Progenitor cell of endocrine pancreas (in vitro differentiated cells): Measurements from ENCODE around the gene OR6B1. TPM values are rescaled to one million over a fixed set of nuclear protein-coding genes. Genes with fewer than 3 reads are reported as not detected.
"Not testable (repeated sequence)": the region's sequence is repeated elsewhere in the genome, so short reads cannot be mapped to it uniquely, and the experiment has no call there.

Experiments used
- DNase-seq: peaks from one replicate; pipeline ENCODE4 v3.0.0; 2021; ENCODE audit warnings: low spot score; ENCODE audit not compliant: unreplicated experiment
- H3K27ac Mint-ChIP-seq: 2 replicates; pipeline ENCODE4 v1.8.0; 2021; ENCODE audit warnings: mild to moderate bottlenecking, moderate library complexity, mixed read lengths
- H3K27me3 Mint-ChIP-seq: 2 replicates; pipeline ENCODE4 v1.8.0; 2021; ENCODE audit warnings: mixed read lengths
- H3K36me3 Mint-ChIP-seq: 2 replicates; pipeline ENCODE4 v1.8.0; 2022; ENCODE audit warnings: mixed read lengths; ENCODE audit not compliant: insufficient read depth
- H3K4me1 Mint-ChIP-seq: 2 replicates; pipeline ENCODE4 v1.8.0; 2021; ENCODE audit warnings: low read depth, mixed read lengths
- H3K4me3 Mint-ChIP-seq: 2 replicates; pipeline ENCODE4 v1.8.0; 2021; ENCODE audit warnings: low read depth, mild to moderate bottlenecking, moderate library complexity, mixed read lengths
- H3K9me3 Mint-ChIP-seq: 2 replicates; pipeline ENCODE4 v1.8.0; 2021; ENCODE audit warnings: low read depth, mixed read lengths
- total RNA-seq: library from RNA; stranded (reverse); gene quantifications from 2 replicates; pipeline ENCODE4 v1.2.1, GENCODE V29; 2021
- TF ChIP-seq, protein P1 (sequence below): fragments of 200-600 bp; sonication (generic); IDR thresholded peaks from one replicate; pipeline ENCODE4 v1.5.0; 2021; ENCODE audit warnings: antibody characterized with exemption, mild to moderate bottlenecking; ENCODE audit not compliant: unreplicated experiment

OR6B1 gene
- total RNA-seq, 1 donor from 2014 or later, result not detected

DNA sequence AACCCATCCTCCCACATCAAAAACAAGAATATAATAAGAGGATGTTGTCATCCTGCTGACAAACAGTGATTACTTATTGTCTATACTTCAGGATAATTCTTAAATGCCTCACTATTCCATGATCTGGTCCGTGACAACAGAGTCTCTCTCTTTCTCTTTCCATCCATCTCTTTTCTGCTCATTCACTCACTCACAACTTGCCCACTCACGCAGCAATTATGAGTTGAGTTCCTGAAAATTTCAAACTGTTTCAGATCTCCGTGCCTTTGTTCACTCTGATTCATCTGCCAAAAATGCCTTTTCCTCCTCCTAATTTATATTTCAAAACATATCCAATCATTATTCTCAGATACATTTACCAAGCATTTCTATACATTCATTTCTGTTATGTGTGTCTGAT is 1.4 kb downstream of the OR6B1 start:
- TF ChIP-seq, protein P1, sequence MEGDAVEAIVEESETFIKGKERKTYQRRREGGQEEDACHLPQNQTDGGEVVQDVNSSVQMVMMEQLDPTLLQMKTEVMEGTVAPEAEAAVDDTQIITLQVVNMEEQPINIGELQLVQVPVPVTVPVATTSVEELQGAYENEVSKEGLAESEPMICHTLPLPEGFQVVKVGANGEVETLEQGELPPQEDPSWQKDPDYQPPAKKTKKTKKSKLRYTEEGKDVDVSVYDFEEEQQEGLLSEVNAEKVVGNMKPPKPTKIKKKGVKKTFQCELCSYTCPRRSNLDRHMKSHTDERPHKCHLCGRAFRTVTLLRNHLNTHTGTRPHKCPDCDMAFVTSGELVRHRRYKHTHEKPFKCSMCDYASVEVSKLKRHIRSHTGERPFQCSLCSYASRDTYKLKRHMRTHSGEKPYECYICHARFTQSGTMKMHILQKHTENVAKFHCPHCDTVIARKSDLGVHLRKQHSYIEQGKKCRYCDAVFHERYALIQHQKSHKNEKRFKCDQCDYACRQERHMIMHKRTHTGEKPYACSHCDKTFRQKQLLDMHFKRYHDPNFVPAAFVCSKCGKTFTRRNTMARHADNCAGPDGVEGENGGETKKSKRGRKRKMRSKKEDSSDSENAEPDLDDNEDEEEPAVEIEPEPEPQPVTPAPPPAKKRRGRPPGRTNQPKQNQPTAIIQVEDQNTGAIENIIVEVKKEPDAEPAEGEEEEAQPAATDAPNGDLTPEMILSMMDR, result no peak
- peaks cover 4% of the 10 kb centered on the region for H3K27me3 Mint-ChIP-seq
- peaks cover 8% of the 10 kb centered on the region for H3K4me1 Mint-ChIP-seq

DNA sequence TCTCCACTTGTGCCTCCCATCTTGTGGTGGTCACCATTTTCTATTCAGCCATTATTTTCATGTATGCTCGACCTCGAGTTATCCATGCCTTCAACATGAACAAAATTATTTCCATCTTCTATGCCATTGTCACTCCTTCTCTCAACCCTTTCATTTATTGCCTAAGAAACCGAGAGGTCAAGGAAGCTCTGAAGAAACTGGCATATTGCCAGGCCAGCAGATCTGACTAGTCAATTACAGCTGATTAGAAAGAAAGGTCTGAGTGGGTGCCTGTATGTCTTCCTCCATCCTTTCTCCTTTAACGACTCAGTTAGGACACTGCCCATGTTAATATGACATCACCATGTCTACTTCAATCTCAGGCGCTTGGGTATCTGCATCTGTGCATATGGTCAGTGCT is 4.6 kb downstream of the OR6B1 start:
- peaks cover 14% of the 10 kb centered on the region for H3K9me3 Mint-ChIP-seq
- TF ChIP-seq, protein P1, result no peak
- H3K27me3 Mint-ChIP-seq, result peaks cover 4% of the 10 kb centered on the region
- H3K27ac Mint-ChIP-seq, result no peak overlapping the region
- peaks cover 3% of the 10 kb centered on the region for H3K4me1 Mint-ChIP-seq
- DNase-seq, result no peak
- H3K4me3 Mint-ChIP-seq, result no peak overlapping the region
- H3K36me3 Mint-ChIP-seq, result no peaks in the 10 kb centered on the region

More for the DNA sequence above, 1.4 kb downstream of the OR6B1 start:
- Mint-ChIP-seq H3K4me3 (no peak overlapping the region), H3K9me3 (peaks cover under 1% of the 10 kb centered on the region), H3K36me3 (no peaks in the 10 kb centered on the region), H3K27ac (no peak overlapping the region)
- no peak for DNase-seq

DNA sequence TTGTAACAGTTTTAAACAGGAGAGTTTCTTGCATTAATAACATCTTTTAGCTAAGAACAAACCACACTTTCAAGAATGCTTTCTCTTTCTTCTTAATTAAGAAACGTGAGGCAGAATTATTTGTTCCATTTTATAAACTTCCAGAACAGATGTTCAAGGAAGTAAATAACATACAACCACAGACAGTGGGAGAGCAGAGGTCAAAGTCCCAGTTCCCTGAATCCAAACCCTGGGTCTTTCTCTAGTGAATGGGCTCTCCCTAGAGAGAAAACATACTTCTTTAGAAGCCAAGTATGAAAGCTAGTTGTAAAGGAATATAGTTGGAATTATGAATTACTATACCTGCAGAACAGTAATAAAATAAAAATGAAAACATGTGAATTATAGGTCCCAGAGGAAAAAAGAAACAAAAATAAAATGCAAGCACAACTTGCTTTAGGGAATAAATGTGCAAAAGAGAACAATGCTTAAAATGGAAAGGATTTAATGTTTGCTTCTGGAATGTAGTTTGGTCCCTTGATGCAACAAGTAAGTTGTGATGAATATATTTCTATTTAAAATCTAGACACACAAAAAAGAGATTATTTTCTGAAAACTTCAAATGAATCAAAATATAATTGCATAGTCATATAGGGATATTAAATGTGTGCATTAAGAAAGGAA is 6.0 kb downstream of the OR6B1 start:
- no peak overlapping the region for H3K27ac Mint-ChIP-seq
- TF ChIP-seq, protein P1, result no peak
- H3K36me3 Mint-ChIP-seq, result no peaks in the 10 kb centered on the region
- H3K4me1 Mint-ChIP-seq, result peaks cover 3% of the 10 kb centered on the region
- H3K27me3 Mint-ChIP-seq, result peaks cover 4% of the 10 kb centered on the region
- DNase-seq, result no peak
- H3K9me3 Mint-ChIP-seq, result peaks cover 21% of the 10 kb centered on the region
- no peak overlapping the region for H3K4me3 Mint-ChIP-seq

DNA sequence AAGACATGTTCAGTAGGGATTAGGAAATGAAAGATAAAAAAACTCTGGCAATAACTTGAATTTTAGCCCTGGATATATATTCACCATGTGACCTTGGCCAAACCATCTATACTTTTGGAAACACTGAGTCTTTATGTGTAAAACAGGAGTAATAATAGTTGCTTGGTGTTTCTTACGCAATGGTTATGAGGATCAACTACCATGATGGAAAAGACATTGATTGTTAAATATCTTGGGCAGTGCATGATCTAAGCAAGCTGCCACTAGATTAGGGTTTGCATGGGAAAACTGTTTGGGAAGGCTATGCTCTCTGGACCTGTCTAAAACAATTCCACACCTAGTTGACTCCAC is 6.5 kb downstream of the OR6B1 start:
- Mint-ChIP-seq H3K4me1 (peaks cover 3% of the 10 kb centered on the region), H3K27me3 (peaks cover 4% of the 10 kb centered on the region), H3K36me3 (no peaks in the 10 kb centered on the region), H3K27ac (no peak overlapping the region), H3K9me3 (peaks cover 26% of the 10 kb centered on the region), H3K4me3 (no peak overlapping the region)
- no peak for DNase-seq
- TF ChIP-seq, protein P1, result no peak

DNA sequence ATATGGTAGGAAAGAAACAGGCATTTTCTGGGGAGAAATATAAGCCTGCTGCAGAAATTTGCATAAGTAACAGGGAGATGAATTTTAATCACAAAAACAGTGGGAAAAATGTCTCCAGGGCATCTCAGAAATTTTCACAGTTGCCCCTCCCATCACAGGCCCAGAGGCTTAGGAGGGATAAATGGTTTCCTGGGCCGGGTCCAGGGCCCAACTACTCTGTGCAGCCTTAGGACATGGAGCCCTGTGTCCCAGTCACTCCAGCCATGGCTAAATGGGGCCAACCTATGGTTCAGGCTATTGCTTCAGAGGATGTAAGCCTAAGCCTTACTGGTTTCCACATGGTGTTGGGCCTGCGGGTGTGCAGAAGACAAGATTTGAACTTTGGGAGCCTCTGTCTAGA is 9.2 kb downstream of the OR6B1 start:
- Mint-ChIP-seq H3K27ac (no peak overlapping the region), H3K4me1 (peaks cover 3% of the 10 kb centered on the region), H3K4me3 (no peak overlapping the region), H3K9me3 (peaks cover 26% of the 10 kb centered on the region), H3K27me3 (no peaks in the 10 kb centered on the region), H3K36me3 (no peaks in the 10 kb centered on the region)
- TF ChIP-seq, protein P1, result no peak
- no peak for DNase-seq

DNA sequence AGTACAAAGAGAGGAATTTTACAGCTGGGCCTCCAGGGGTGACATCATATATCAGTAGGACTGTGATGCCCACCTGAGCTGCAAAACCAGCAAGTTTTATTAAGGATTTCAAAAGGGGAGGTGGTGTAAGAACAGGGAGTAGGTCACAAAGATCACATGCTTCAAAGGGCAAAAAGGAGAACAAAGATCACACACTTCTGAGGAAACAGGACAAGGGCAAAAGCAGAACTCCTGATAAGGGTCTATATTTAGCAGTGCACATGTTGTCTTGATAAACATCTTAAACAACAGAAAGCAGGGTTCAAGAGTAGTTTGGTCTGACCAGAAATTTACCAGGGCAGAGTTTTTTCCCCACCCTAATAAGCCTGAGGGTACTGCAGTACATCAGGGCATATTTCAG is 9.9 kb downstream of the OR6B1 start:
- not testable (repeated sequence) for H3K4me1 Mint-ChIP-seq, H3K4me3 Mint-ChIP-seq, H3K27ac Mint-ChIP-seq, H3K27me3 Mint-ChIP-seq, DNase-seq, H3K36me3 Mint-ChIP-seq
- H3K9me3 Mint-ChIP-seq, result peaks cover 26% of the 10 kb centered on the region

DNA sequence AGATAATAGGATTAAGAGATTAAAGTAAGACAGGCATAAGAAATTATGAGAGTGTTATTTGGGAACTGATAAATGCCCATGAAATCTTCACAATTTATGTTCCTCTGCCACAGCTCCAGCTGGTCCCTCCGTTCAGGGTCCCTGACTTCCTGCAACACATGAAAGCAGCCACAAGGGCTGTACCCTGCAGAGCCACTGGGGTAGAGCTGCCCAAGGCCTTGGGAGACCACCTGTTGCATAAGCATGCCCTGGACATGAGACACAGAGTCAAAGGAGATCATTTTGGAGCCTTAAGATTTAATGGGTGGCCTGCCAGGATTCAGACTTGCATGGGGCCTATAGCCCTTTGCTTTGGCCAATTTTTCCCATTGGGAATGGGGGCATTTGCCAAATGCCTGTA is 10.7 kb downstream of the OR6B1 start:
- not testable (repeated sequence) for DNase-seq, H3K4me3 Mint-ChIP-seq, H3K27ac Mint-ChIP-seq, H3K27me3 Mint-ChIP-seq, H3K4me1 Mint-ChIP-seq, H3K36me3 Mint-ChIP-seq
- H3K9me3 Mint-ChIP-seq, result peaks cover 26% of the 10 kb centered on the region
